DMS153 treated with DMSO at 0.1 percent for 48 hours (cell line): ENCODE data around the gene DGKZ.

Experiments used
- DNase-seq: peaks from one replicate; lab custom pipeline; 2025; ENCODE audit not compliant: unreplicated experiment; lab: John Stamatoyannopoulos, UW

The DGKZ gene

GRCh38 chr11:46343520-46343919 is 3.7 kb upstream of the DGKZ start:
- DNase-seq = no peak

- DNase-seq = peak; percentile 75
Measured at GRCh38 chr11:46345131-46345597, 2.1 kb upstream of the DGKZ start.

GRCh38 chr11:46345881-46346484 is 1.3 kb upstream of the DGKZ start:
- DNase-seq = no peak

- DNase-seq = no peak
Measured at GRCh38 chr11:46347637-46348311, 511 bp downstream of the DGKZ start.

- no peak for DNase-seq
Measured at GRCh38 chr11:46348566-46349401, 1.5 kb downstream of the DGKZ start.

GRCh38 chr11:46350695-46351094 is 3.4 kb downstream of the DGKZ start:
- DNase-seq = no peak

- no peak for DNase-seq
Measured at GRCh38 chr11:46351148-46351547, 3.9 kb downstream of the DGKZ start.

GRCh38 chr11:46351606-46352005 is 4.3 kb downstream of the DGKZ start:
- no peak for DNase-seq

GRCh38 chr11:46352063-46352841 is 5.0 kb downstream of the DGKZ start:
- DNase-seq = no peak

GRCh38 chr11:46353698-46354097 is 6.4 kb downstream of the DGKZ start:
- no peak for DNase-seq

- no peak for DNase-seq
Measured at GRCh38 chr11:46356924-46357482, 9.7 kb downstream of the DGKZ start.

- DNase-seq = no peak
Measured at GRCh38 chr11:46357483-46357936, 10.2 kb downstream of the DGKZ start.

- no peak for DNase-seq
Measured at GRCh38 chr11:46359953-46360352, 12.7 kb downstream of the DGKZ start.

GRCh38 chr11:46360878-46361277 is 13.6 kb downstream of the DGKZ start:
- DNase-seq = no peak

GRCh38 chr11:46361283-46362155 is 14.3 kb downstream of the DGKZ start:
- peak; percentile 62 for DNase-seq

GRCh38 chr11:46362156-46363030 is 15.1 kb downstream of the DGKZ start:
- DNase-seq = no peak

GRCh38 chr11:46363031-46363407 is 15.8 kb downstream of the DGKZ start:
- no peak for DNase-seq

- no peak for DNase-seq
Measured at GRCh38 chr11:46363455-46364005, 16.3 kb downstream of the DGKZ start.

- DNase-seq = no peak
Measured at GRCh38 chr11:46364056-46364455, 16.8 kb downstream of the DGKZ start.
